ENCODE measurements around the gene DISC1.
A peak's percentile ranks its signal among the peaks of the same experiment; 100 is the strongest.
"Not testable (repeated sequence)": the region's sequence is repeated elsewhere in the genome, so short reads cannot be mapped to it uniquely, and the experiment has no call there.

The DISC1 gene

DNA sequence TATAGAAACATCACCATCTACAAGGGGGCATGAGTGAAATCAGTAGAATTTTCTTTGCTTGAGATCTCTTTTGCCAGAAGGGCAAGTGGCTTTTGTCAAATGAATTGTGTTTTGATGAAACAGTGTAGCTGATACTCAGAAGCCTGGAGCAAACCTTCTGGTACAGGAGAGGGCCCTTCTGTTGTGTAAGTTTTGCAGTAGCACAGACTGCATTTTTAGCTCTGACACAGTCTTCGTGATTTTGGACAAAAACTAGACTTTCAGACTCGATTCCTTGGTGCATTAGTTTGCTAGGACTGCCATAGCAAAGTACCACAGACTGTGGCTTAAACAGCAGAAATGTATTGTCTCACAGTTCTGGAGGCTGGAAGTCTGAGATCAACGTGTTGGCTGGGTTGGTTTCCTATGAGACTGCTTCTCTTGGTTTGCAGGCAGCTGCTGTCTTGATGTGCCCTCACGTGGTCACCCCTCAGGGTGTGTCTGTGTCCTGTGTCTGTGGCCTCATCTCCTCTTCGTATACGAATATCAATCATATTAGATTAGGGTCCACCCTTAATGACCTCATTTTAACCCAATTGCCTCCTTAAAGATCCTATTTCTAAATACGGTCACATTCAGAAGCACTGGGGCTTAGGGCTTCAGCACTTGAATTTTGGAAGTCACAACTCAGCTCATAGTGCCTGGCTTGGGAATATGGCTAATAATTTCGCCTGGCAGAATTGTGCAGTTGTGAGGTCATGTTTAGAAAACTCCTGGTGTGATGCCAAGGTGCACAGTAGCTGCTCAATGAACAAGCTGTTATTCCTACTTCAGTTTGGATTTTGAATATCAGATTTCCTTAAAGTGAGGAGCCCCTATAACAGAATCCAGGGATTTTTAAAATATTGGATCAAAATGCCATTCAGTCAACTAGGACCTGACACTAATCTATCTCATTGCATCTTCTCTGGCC, 21.2 kb upstream of the DISC1 start:
- DNase-seq (ENCODE audit: insufficient read length, low spot score) (no peak), FAIRE-seq (no peak)

DNA sequence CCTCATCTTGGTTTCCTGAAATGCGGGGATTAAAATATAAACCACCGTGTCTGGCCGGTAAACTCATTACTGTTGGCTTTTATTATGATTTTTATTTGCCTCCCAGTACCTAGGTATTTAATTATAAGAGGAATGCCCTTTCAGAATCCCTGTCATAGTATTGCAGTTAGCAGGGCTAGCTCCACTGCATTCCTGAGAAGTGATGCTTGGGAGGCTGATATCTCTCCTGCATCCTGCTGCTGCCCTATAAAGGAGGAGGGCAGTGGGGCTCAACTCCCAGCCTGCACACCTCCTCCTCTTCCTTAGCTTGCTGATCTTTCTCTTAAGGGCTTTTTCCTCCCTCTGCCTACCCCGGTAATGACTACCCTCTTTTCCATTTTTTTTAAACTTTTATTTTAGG, 19.9 kb upstream of the DISC1 start:
- DNase-seq (ENCODE audit: insufficient read length, low spot score) (no peak), FAIRE-seq (no peak)

DNA sequence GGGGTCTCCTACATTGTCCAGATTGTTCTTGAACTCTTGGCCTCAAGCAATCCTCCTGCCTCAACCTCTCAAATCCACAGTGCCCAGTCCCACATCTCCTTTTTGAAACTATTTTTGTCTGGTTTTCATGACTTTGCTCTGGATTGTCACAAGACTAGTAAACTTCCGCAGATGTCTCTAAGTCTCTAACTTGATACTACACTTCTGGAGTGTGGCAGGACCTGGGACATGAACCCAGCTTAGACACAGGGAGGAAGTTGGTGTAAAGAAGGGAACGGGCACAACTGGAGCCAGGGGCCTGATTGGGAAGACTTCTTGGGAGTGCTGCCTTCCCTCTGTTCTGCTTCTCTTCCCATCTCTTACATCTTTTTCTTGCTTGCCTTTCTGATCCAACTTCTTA, 16.2 kb upstream of the DISC1 start:
- DNase-seq (ENCODE audit: insufficient read length, low spot score) = no peak
- FAIRE-seq = no peak

DNA sequence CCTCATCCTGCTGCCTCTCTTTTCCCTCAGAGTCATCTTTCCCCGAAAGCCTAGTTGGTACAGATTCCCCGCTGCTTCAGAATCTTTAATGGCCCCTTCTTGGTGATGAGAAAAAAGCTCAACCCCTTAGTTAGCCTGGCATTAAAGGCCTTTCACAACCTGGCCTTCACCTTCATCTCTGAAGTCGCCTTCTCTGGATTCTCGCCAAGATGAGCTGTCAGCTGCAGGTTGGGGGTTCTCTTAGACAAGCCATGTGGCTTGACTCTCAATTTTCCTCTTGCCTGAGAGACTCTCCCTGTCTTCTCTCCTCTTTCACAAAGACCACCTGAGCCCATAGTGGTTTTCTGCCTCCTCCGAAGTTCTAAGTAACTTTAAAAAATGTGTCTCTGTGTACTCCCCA, 15.5 kb upstream of the DISC1 start:
- no peak for FAIRE-seq
- no peak for DNase-seq (ENCODE audit: insufficient read length, low spot score)

DNA sequence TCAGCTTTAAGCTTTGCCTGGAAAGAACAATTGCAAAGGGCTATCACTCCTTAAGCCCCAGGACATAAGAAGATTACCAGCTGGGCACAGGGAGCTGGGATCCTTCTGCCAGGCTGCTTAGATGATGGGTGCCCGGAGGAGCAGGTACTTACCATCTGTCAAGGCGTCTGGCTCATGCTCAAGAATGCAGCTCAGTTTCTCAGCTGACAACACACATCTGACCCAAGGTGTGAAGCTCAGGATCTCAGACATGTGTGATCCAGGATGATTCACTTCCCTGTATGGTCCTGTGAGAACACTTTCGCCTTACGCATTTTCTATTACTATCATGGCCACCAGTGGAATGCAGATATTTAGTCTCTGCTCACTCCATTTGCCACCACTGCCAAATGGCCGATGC, 14.7 kb upstream of the DISC1 start:
- FAIRE-seq (peak; percentile 28), DNase-seq (ENCODE audit: insufficient read length, low spot score) (no peak)

DNA sequence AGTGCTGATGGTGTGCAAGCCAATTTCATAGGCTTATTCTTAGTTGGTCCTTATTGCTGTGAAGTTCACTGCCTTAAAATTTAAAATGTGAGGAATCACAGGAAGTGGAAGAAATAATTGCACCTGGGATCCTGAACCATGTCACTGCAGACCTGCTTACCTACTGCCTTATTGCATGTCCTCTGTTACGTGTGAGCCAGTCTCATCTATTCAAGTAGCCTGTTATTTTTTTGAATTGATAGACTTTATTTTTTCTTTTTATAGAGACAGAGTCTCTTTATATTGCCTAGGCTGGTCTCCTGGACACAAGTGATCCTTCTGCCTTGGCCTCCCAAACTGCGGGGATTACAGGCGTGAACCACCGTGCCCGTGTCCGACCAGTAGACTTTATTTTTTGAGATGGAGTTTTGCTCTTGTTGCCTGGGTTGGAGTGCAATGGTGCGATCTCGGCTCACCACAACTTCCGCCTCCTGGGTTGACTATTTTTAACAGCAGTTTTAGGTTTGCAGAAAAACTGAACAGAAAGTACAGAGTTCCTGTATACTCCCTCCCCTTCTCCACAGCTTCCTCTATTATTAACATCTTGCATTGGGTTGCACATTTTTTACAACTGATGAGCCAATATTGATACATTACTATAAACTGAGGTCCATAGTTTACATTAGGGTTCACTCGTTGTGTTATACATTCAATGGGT, 14.0 kb upstream of the DISC1 start:
- FAIRE-seq (peak; percentile 89), DNase-seq (ENCODE audit: insufficient read length, low spot score) (no peak)

DNA sequence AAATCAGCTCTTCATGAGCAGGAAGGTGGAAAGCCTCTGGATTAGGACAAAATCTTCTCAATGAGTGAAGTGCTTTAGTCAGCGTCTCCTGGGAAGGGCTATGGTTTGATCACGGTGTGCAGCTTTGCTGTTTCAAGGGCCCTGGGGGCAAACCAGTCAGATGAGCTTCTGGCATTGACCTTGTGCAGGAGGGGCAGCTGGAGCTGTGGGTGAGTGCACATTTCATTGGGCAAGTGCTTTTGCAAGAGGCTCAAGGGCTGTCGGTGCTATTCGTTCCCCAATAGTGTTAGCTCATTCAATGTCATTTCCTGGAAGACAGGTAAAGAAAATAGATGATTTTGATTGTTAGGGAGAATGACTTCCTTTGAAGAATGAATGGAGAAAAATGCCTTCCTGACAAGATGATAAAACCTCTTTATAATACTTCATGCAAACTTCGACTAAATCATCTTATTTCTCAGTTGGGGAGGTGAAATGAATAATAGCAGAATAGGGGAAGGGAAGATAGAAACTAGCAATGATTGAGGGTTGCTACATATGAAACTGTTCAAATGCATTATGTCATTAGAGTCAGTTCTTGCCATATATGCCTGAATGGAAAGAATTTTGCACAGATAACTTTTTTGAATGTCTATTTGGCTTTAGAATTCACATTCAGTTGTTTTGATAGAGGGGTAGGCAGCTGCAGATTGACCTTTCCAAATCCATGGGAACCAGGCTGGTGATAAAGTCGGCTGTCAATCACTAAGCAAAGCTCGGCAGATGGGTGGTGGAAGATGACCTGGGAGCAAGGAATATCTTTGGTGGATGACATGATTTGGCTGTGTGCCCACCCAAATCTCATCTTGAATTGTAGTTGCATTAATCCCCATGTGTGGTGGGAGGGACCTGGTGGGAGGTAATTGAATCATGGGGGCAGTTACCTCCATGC, 12.9 kb upstream of the DISC1 start:
- FAIRE-seq (peak; percentile 71), DNase-seq (ENCODE audit: insufficient read length, low spot score) (no peak)

DNA sequence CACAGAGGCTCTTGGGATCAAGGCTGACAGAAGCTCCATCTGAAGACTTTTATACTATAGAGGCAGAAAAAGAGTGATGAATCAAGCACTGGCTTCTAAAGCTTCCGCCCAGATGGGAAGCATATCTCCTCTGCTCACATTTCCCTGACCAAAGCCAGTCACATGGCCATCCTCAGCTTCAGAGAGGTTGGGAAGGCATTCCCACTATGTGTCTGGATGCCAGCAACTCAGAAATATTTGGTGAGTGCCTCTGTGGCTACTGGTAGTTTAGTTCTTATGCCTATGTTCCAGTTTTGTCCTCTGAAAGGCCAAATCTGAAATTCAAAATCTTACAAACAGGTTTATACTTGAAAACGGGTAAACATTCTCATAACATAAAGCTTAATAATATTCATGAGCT, 9.9 kb upstream of the DISC1 start:
- no peak for DNase-seq (ENCODE audit: insufficient read length, low spot score)
- no peak for FAIRE-seq

DNA sequence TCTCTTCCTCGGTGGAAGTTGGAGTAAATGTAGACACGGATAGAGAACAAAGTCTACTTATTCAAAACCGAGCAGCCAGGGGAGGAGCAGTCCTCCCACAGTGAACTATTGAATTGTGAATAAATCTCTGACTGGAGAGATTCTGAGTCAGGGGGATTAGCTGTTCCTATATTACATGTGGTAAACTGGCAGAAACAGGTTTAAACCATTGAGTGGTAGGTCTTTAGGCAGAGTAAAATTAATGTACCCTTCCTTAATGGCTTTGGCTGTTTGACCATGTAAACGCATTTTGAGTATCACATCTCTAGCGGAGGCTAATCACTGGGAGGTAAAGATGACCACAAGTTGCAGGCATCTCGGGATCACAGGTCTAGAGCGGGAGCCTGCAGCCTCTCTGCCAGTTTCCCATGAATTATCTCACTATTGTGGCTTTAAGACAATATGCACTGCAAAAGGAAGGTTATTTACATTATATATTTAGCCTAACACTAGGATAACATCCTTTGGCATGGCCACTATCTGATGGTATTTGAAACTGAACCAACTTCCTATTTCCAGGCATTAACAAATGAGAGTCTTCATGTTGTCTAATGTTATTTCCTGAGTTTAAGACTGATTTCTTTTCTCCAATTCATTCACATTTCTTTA, 7.9 kb upstream of the DISC1 start:
- no peak for FAIRE-seq
- no peak for DNase-seq (ENCODE audit: insufficient read length, low spot score)

DNA sequence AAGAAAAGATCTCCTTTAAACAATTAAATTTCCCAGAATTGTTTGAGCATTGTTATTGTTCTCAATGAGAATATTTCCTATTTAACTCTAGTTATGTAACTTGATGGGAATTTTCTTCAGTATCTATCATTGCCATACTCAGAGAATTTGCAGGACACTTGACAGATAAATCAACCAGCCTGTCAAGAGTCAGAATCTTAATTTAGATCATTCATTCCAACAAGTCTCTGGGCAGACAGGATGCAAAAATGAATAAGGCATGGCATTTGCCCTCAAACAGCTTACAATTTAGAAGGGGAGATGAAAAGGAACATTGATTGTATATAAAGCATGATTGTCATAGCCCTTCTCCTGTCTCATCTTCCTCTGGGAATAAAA, 7.3 kb upstream of the DISC1 start:
- DNase-seq (ENCODE audit: insufficient read length, low spot score) (no peak), FAIRE-seq (no peak)

DNA sequence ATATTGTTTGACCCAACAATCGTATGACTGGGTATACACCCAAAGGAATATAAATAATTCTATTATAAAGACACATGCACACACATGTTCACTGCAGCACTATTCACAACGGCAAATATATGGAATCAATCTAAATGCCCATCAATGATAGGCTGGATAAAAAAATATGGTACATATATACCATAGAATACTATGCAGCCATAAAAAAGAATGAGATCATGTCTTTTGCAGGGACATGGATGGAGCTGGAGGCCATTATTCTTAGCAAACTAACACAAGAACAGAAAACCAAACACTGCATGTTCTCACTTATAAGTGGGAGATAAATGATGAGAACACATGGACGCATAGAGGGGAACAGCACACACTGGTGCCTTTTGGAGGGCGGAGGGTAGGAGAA, 1.5 kb upstream of the DISC1 start:
- FAIRE-seq; DNase-seq (ENCODE audit: insufficient read length, low spot score): not testable (repeated sequence)

DNA sequence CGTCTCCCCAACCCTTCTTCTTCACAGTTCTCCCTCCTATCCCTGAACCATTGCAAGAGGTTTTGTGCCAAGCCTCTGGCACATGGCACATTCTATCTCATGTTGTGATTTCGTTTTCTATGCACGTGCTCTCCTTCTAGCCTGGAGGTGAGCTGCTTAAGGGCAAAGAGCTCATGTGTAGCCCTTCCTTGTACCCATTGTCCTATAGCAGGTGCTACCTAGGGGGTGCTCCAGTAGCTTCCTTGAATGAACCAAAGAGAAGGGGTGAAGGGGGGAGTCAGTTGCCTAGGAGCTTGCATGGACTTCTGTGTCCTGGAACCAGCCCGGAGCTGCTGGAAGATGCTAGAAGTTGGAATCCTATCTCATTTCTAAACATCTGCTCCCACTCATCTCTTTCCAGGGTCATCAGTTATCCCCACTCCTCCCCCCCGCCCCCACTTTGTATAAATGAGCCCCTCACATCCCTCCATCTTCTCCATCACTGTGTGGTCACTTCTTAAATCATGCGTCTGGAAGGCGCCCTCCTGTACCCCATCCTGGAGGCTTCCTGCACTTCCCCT, 535 bp upstream of the DISC1 start:
- DNase-seq (ENCODE audit: insufficient read length, low spot score) (no peak), FAIRE-seq (no peak)

DNA sequence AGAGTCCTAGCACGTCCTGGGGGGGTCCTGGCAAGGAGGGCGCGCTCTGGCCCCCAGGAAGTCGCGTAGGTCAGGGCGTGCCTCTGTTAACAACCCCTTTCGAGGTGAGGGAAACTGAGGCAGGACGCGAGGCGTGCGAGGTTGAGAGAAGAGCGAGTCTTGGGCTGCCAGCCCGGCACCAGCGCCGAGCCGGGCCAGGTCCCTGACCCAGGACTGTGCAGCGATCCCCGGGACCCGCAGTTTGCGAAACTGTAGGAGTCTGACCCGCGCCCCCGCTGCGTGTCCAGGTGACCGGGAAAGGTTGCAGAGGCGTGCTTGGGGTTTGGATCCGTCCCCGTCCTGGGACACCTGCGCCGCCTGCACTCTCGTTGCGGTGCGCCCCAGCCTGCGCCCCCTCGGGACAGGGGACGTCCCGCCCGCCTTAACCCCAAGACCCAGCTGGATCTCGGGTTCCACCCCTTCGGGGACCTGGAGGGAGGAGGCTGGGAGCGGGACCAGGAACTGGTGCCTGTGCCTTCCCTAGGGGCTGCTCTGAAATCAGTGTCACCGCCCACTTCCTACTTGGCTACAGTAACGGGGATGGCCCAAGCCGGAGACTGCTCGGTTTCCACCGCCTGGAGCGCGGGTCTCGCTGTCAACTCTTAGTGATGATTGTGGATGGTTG, 493 bp downstream of the DISC1 start:
- no peak for DNase-seq (ENCODE audit: insufficient read length, low spot score)
- peak; percentile 88 for FAIRE-seq

DNA sequence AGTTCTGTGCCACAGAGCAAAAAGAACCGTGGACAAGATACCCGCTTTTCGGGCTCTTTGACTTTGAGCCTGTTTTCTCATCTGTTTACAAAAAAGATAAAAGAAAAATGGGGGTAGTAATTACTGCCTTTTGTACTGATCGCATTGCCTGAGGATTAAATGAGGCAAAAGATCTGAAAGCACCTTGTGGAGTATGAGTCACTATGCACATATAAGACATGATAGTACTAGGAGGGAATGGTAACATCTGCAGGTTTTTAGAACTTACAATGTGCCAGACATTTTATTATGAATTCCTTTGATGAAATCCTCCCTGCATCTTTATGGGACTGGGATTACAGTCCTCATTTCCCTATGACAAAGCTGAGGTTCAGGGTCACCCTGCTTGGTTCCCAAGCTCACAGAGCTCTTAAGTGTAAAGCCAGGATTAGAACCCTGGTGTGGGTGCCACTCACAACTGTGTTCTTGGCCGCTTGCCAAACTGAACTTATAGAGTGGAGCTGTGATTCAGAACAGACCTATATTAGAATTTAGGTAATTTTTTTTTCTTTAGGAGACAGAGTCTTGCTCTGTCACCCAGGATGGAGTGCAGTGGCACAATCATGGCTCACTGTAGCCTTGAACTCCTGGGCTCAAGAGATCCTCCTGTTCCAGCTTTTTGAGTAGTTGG, 1.8 kb downstream of the DISC1 start:
- FAIRE-seq = no peak
- no peak for DNase-seq (ENCODE audit: insufficient read length, low spot score)

DNA sequence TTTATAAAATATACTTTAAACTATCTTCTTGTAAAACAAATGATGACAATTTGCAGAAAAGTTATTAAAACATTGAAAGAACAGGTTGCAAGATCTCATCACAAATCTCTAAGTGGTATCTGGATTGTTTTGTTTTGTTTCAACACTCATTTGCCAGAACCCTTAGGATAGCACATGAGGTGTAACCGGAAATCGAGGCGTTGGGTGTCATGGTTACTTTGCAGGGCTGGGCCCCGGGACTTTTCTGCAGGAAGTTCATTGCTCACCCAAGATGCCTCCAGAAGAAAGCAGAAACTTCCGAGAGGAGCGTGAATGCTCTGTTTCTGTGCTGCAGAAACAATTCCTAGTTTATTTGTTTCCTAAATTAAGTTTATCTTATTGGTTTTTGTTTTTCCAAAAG, 2.5 kb downstream of the DISC1 start:
- no peak for DNase-seq (ENCODE audit: insufficient read length, low spot score)
- no peak for FAIRE-seq

DNA sequence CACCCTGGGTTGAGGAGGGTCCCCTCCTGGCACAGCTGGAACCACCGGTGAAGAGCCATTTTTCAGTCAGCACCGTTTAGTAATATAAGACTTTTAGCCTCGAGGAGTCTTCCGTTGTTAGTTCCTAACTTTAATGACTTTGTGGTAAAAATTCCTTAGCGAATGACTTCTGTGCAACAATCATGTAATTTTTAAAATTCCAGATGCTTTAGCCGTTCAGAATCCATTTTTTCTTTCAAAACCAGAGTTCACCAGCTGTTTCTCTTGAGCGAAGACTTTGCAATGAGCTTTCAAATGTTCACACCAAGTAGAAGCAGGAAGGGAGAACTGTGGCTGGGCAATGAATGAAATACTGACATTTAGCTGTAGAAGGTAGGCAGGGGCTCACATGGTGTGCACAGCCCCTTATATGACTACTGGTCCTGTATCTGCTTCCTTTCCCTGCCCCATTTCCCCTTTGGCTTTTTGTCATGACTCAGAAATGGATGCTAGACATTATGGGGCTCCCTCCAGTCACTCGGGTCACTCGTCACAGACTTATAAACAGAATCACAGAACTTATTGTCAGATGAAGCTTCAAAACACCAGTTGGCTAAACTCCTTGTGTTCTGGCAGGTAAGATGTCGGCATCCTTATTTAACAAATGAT, 4.1 kb downstream of the DISC1 start:
- FAIRE-seq = no peak
- DNase-seq (ENCODE audit: insufficient read length, low spot score) = no peak

DNA sequence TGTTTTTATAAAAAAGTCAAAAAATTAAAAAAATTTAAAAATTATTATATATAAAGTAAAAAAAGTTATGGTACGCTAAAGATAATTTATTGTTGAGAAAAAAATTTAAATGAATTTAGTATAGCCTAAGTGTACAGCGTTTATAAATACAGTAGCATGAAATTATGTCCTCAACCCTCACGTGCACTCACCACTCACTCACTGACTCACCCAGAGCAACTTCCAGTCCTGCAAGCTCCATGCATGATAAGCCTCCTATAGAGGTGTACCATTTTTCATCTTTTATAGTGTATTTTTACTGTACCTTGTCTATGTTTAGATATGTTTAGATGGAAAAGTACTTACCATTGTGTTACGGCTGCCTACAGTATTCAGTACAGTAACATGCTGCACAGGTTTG, 5.1 kb downstream of the DISC1 start:
- FAIRE-seq (no peak), DNase-seq (ENCODE audit: insufficient read length, low spot score) (no peak)

DNA sequence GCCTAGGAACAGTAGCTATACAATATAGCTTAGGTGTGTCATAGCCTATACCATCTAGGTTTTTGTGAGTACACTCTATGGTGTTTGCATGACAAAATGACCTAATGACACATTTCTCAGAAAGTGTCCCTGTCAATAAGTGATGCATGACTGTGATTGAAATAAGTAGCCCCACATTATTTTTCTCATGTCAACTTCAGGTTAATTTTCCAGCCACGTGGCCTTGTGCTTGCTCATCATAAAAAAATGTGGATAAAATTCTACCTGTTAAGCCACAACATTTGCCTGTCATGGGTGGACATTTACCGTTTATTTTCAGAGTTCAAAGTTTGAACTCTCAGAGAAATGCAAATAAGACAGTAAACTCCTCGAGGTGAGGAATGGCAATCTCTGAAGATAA, 5.5 kb downstream of the DISC1 start:
- FAIRE-seq = no peak
- DNase-seq (ENCODE audit: insufficient read length, low spot score) = no peak
